AG10803 (cell line): ENCODE results near the gene EDRF1.

ENCODE experiments used
- DNase-seq: peaks from one replicate; pipeline ENCODE4 v3.0.0; 2010; ENCODE audit warnings: low read depth
- H3K4me3 ChIP-seq: 2 replicates; pipeline ENCODE4 v1.5.1; 2011; ENCODE audit warnings: mild to moderate bottlenecking, low read length, control low read depth
- CTCF ChIP-seq: conservative IDR thresholded peaks from 2 replicates; pipeline ENCODE4 v1.5.1; 2011; ENCODE audit warnings: mild to moderate bottlenecking, low read length, control low read depth, inconsistent platforms

The EDRF1 gene

GRCh38 chr10:125719173-125720001 lies at the start of gene EDRF1:
EDRF1 (plus strand) TSS chr10:125719709; CDS start chr10:125719808, 99 bp downstream.
- no peak for TF ChIP-seq CTCF
- DNase-seq = peak; percentile 98
- peak within 1 kb of the TSS; percentile 97 for H3K4me3 ChIP-seq

GRCh38 chr10:125672884-125673283 lies 46.6 kb upstream of the EDRF1 start:
- no peak overlapping the region for H3K4me3 ChIP-seq
- no peak for TF ChIP-seq CTCF
- DNase-seq = no peak

GRCh38 chr10:125679436-125679835 lies 40.1 kb upstream of the EDRF1 start:
- no peak for DNase-seq
- no peak for TF ChIP-seq CTCF
- H3K4me3 ChIP-seq = no peak overlapping the region

GRCh38 chr10:125683063-125683462 lies 36.4 kb upstream of the EDRF1 start, which contains the start of gene TEX36:
TEX36 (minus strand) TSS chr10:125683163; CDS start chr10:125682989, 174 bp downstream.
- DNase-seq = no peak
- H3K4me3 ChIP-seq = no peak within 1 kb of the TSS
- TF ChIP-seq CTCF = no peak

- TF ChIP-seq CTCF = no peak
- no peak for DNase-seq
- H3K4me3 ChIP-seq = no peak overlapping the region
Measured at GRCh38 chr10:125683821-125684220, 35.7 kb upstream of the EDRF1 start.

- TF ChIP-seq CTCF = no peak
- DNase-seq = no peak
- H3K4me3 ChIP-seq = no peak overlapping the region
Measured at GRCh38 chr10:125684581-125684980, 34.9 kb upstream of the EDRF1 start.
